GM10847 (cell line): ENCODE measurements around the gene TMOD4.

Source experiments
- POLR2A ChIP-seq: IDR thresholded peaks from 2 replicates; pipeline ENCODE4 v1.6.1; 2011; ENCODE audit not compliant: insufficient read length; ENCODE audit errors: extremely low read depth

Gene TMOD4

DNA sequence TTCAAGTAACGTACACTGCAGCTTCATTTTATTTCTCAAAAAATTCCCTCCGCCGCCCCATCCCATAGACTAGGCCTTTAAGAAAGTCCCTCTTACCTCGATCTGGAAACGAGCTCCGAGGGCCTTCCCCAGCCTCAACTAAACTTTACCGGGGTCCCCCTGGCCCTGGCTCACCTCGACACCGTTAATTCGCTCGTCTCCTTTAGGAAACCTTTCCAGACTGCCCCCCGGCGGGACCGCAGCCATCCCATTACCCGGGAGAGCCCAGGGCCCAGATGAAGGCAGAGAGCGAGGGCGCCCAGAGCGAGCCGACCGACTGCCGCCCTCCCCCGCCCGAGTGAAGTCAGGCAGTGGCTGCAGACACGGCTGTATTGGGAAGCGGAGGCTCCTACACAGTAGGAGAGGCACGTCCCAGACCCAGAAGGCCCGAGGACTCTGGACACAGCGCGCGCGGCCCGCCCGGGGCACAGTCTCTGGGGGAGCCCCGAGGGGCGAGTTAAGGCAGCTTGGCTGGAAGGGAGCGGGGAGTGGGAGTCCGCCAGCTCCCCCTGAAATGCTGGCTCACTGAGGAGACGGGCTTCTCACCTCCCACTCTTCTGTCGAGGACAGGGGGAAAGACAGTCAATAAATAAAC is 44.0 kb downstream of the TMOD4 start:
- TF ChIP-seq POLR2A: no peak

GRCh38 chr1:151130987-151131586 is 44.7 kb downstream of the TMOD4 start:
- TF ChIP-seq POLR2A: peak; percentile 24

DNA sequence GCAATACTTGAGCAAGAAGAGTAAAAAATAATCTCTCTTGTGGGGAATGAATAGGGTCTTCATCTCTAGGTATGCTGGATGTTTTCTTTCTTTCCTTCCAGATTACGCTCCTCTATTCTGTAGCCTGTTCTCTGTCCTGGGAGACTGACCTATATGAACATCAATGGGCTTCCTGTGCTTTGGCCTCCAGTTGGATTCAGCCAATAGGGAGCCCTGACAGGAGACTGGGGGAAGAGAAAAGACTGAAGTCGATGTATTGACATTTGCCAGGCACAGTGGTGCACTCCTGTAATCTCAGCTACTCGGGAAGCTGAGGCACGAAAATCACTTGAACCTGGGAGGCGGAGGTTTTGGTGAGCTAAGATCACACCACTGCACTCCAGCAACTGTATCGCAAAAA is 47.0 kb downstream of the TMOD4 start:
- no peak for TF ChIP-seq POLR2A

DNA sequence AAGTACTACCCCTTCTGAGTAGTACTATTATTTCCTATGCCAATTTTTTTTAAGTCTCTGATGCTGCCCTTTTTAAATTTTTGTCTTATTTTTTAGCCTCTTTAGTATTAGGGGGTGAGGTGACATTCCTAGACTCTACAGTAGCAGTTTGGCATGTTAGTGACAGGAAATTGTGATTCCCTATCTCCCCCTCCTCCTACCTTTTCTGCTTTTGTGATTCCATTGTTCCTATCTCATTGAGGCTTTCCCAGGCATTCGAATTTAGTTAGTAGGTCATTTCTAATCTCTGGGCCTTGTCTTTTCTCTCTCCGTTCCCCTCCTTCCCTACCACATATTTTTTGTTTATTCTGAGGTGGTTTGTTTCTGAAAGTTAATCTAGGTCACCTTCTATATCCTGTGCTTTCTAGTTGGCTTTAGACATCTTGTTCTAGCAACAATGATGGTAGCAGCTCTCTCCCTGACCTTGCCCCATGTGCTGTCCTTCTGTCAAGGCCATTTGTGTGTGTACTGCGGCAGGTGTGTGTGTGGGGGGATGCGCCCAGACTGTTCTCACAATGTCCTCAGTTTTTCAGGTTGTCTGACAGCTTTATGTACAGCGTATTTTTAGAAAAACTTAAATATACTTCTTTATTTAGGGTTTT is 50.9 kb downstream of the TMOD4 start:
- no peak for TF ChIP-seq POLR2A
